Activated naive CD4-positive, alpha-beta T cell treated with anti-CD3 and anti-CD28 coated beads, Interleukin-2, amount 50 U/mL, for 16 hours (primary cell): Measurements from ENCODE around the gene PDLIM7.
A peak's percentile ranks its signal among the peaks of the same experiment; 100 is the strongest.

Source experiments
- DNase-seq: peaks from one replicate; pipeline ENCODE4 v3.0.0-alpha.2; 2020

Gene PDLIM7

DNA sequence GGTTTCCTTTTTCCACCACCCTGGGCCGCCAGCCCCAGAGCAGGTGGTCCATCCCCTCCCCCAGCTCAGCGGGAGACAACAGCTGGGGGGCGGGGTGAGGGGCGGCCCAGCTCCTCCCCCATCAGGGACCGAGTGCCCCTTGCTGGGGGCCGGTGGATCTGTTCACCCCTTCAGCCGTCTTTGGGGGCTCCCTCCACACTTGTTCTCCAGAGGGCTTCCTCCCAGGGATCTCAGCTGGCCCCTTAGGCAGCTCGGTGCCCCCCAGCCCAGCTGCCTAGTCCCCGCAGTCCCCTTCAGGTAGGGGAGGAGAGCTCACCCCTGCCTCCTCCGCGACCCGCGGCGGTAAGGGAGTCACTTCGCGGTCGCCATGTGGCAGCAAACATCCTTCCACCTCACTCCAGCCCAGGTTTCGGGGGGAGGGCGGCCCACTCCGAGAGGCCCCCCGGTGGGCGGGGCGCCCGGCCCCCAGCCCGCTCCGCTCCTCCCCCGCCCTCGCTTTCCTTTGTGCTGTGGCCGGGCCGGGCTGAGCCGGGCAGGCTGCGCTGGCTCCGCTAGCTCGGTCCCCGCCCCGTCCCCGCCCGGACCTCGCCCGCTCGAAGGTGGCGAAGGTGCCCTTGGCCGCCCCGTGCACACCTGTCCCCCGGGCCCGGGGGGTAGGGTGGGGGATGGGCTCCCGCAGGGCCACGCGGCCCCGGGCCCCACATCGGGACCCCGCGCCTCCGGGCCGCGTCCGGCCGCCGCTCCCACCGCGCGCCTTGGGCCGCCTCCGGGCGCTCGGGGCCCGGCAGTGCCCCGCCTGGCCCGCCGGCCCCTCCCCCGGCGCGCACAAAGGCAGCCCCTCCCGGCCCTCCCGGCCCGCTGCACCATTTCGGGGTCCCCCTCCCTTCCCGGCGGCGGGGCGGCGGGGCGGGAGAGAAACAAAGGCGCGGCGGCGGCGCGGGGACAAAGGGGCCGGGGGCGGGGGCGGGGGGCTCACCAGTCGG, 24.7 kb downstream of the PDLIM7 start:
- peak; percentile 58 for DNase-seq

DNA sequence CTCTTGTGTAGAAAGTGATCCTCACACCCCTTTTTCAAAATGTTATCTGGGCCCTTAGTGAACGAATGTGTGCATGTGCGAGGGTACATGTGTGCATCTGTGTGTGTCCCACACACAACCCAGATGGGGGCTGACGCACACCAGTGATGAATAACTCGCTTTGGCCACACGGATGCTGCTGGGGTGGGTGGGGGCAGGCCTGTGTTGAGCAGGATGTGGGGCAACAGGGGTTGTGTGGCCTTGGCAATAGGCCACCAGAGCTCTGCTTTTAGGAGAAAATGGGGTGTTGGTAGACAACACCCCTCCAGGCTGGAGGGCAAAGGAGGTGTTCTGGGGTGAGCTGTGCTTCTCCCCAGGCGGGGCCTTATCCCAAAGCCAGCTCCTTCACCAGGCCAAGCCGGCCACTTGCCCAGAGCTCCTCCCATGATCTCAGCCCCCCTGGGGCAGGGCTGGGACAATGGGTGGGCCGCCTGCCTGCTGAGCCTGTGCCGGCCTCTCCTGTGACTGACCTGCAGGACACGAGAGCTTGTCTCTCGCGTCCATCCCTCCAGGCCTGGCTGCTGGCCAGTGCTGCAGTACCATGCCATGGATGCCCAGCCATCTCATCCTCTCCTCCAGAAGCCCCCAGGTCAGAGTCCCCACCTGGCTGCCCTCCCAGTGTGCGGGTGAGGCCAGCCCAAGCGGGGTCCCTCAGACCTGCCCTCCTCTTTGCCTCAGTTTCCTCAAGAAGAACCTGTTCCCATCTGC, 25.6 kb downstream of the PDLIM7 start:
- DNase-seq = no peak

GRCh38 chr5:177470759-177471536, 26.5 kb downstream of the PDLIM7 start:
- DNase-seq = no peak

DNA sequence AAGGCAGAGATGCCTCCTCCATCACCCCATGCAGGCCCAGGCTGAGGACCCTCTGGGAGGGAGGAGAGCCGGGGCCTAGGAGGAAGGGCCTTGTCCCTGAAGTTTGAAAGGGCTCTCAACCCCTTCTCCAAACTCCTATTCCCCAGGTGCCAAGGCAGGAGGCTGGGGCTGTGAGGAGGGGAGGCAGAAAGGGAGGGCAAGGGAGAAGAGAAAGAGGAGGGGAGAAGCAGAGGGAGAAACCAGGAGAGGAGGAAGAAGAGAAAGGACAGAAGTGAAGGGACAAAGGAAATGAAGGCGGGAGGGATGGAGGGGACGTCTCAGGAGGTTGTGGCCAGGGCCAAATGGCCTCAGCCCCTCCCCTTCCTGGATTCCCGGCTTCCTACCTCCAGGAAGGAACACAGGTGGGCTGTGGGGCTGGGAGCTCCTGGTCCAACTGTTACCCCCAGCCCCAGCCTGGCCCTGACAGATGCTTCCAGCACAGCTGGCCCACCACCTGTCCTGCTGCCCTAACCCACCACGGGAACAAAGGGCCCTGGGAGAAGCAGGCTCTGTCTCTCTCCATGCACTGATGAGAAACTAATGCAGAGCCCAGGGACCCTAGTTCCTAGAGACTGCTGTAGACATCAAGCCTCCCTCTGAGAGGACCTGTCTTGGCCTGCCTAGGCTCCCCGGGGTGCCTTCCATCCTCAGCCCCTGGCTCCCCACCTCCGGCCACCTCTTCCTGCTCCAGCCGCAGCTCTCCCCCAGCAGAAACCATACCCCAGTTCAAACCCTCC, 27.5 kb downstream of the PDLIM7 start:
- DNase-seq = no peak

DNA sequence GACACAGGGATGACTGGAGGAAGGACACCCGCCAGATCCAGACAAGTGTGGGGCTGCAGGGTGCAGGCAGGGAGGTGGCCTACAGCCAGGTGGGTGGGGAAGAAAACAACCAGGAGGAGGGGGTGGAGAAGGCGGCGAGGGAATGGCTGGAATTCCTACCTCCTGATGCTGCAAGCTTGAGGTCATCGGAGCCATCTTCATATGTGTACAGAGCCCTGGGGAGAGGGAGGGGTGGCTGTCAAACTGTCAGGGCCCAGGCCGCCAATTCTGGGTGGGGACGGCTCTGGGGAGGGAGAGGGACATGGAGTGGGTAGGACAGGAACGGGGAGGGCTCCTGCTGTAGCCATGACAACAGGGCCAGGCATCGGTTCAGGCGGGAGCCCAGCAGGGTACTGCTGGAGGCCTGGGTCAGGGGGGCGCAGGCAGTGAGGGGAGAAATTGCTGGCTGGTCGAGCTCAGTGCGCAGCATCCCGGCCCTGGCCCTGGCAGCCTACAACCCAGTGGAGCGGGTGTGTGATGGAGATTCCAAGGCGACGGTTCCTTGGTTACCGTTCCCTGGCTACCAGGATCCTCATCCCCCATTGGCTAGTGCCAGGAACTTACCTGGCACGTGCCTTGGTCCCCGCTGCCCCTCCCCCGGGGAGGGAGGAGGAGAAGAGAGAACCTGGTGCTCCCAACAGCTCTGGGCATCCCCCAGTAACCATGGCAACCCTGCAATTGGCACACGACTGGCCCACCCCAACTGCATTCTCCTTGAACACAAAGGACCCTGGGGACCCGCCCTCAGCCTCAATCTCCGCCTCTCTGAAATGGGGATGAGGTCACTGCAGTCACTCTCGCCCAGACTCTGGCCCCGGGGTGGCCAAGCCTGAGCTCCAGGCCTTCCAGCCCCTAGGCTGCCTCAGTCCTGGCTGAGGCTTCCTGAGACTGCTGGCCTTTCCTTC, 28.4 kb downstream of the PDLIM7 start:
- no peak for DNase-seq

DNA sequence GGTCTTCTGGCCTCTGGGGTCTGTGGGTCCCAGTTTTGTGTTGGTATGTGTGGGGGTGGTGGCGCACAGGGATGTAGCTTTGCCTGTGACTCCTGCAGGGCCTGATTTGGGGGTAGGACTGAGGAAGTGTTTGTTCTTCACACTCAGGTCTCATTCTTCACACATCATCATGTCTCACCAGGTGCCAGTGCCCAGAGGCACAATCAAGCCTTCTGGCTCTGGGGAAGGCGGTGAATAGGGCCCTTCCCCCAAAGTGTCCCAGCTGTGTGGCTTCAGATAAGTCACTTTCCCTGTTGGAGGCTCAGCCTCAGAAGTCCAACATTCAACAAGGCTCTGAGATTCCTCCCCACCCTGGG, 29.1 kb downstream of the PDLIM7 start:
- no peak for DNase-seq

DNA sequence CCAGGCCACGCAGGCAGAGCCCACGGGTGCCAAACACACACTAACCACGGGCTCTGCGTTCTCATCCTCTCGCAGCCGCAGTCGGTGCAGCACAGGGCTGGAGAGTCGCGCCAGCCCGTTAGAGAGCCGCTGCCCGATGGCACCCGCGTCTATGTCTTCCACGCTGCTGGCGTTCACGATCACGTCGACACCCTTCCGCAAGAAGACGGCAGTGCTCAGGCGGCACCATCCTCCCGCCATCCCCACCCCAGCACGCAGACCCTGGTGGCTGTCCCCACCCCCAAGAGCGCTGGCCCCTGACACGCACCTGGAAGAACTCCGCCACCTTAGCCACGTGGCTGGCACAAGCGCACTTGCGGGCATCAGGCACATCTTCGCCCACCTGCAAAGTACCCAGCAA, 30.0 kb downstream of the PDLIM7 start:
- no peak for DNase-seq

GRCh38 chr5:177466861-177467260, 30.5 kb downstream of the PDLIM7 start:
- no peak for DNase-seq

DNA sequence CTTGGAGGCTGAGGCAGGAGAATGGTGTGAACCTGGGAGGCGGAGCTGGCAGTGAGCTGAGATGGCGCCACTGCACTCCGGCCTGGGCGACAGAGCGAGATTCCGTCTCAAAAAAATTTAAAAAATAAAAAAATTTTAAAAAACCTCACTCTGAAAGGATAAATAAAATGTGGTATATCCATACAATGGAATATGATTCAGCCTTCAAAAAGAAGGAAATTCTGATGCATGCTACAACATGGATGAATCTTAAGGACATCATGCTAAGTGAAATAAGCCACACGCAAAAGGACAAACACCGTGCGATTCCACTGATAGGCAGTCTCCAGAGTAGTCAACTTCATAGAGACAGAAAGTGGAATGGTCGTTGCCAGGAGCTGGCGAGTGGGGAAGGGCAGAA, 32.4 kb downstream of the PDLIM7 start:
- DNase-seq = no peak

GRCh38 chr5:177462021-177462670, 35.3 kb downstream of the PDLIM7 start:
- no peak for DNase-seq

DNA sequence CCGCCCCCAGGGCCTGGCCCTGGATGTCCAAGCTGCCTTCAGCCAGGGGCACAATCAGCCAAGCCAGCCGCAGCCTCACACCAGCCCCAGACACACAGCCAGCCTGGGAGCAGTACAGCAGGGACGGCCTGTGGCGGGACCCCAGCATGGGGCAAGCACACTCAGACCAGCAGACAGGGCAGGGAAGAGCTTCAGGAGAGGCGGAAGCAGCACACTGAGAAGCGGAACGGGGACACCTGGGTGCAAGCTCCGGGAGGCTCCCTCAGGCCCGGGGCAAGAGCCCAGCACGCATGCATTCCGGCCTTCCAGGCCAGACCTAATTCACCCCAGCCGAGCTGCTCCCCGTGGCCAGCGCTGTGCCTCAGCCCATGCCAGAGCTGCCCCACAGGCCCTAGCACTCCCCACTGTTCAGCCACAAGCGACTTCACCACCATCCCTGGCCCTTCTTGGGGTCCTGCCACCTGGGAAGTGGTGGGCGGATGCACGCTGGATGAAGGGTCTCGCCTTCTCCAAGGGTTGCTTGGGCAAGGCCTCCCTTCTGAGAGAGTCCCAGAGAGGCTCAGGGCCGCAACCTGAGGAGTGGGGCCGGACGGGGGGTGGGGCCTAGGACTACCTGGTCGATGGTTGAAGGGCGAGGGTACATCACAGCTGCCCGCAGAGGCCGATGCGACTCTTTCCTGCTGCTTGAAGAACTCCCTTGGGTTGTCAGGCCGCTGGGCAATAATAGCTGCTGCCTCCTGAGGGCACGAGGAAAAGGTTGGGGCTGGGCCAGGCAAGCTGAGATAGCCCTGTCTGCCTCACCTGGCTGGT, 37.4 kb downstream of the PDLIM7 start:
- no peak for DNase-seq

DNA sequence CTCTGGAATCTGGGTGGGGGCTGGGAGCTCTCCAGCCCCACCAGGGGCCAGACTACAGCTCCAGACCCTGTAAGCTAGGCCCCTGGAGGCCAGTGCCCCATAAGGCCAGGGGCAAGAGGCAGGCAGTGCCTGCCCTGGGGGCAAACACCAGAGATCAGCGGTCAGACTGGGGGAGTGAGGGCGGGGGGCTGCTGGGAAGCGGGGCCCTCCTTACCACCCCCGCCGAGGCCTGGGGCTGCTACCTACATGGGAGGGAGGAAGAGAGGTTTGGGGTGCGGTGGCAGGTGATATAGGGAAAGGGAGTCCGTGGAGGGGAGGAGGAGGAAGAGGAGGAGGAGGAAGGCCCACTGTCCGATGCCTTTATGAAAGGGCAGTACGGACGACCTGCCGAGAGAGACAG, 38.0 kb downstream of the PDLIM7 start:
- no peak for DNase-seq

DNA sequence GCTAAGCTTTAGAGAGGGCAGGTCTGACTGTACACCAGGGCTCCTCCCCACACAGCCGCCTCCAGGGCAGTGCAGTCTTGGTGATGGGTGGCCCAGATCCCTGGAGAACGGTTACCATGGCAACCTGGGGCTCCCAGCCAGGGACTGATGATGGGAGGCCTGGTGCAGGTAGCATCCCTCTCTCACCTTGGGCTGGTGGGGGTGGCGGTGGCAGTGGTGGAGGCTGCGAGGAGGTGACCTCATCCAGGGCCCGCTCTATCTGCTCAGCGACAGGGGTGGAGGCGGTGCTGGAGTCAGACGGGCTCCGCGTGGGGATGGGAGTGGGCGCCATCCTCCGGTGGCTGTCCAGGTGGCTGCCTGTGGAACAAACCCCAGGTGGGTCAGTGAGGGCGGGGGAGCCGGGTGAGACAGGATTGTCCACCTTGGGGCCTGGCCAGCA, 38.5 kb downstream of the PDLIM7 start:
- DNase-seq = no peak

GRCh38 chr5:177457852-177458681, 39.3 kb downstream of the PDLIM7 start:
- DNase-seq = no peak

DNA sequence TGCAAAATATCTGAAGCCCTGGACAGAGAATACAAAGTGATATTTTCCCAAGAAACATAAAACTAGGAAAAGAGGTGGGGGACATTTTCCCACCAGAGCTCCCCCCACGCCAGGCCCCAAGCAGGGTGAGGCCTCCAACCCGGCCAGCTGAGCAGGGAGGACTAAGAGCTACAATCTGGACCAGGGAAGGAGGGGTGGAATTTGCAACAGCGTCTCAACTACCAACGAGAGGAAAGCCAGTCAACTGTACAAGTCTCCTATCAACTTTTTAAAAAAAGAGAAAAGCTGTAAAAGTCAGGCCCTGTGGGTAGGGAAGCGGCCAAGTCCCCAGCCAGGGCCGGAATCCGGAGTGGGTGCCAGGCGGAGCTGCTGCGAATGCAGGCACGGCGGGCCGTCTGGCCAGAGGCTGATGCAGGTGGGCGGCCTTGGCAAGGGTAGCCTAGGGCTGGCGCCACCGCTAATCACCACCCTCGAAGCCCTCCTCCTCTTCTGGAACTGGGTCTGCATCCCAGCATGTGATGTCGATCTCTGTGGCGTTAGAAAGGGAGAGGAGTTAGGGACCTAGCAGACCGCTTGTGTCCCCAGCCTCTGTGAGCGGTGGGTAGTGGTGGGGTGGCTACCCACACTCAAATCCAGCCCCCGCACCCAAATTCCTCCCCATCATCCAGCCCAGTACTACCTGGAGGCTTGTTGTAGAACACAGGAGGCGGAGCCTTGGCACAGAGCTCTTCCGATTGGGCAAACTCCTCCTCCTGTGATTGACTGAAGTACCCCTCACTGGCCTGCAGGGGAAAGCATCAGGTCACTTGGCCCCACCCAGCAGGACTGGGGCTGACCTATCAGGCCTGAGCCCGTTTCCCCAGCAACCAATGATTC, 40.2 kb downstream of the PDLIM7 start:
- DNase-seq = peak; percentile 50

DNA sequence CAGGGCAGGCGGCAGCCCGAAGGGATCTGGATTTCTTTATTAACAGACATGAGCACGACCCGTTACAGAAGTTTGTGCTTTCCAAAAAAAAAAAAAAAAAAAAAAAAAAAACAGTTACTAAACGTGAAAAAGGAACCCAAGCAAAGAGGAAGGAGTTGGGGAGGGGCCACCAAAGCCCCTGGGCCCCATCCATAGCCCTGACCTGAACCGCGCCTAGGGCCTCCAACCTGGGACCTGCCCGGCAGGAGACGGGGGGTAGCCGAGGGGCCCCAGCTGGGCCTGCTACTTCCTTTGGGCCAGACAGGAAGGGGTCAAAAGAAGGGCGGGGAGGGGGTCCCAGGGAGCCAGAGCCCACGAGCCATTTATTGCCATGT, 40.8 kb downstream of the PDLIM7 start:
- DNase-seq = no peak

- DNase-seq = peak; percentile 94
Measured at GRCh38 chr5:177455661-177456590, 41.5 kb downstream of the PDLIM7 start.
